HEK293 (cell line): Measurements from ENCODE around the gene HOXB8.
A peak's percentile ranks its signal among the peaks of the same experiment; 100 is the strongest.

ENCODE experiments used
- BCL11B ChIP-seq: fragments of 450-650 bp; formaldehyde crosslinking; IDR thresholded peaks from 2 replicates; pipeline ENCODE4 v1.5.1; 2016; ENCODE audit warnings: low read depth, missing biosample characterization, missing genetic modification characterization
- FEZF1 ChIP-seq: fragments of 450-650 bp; formaldehyde crosslinking; IDR thresholded peaks from 2 replicates; pipeline ENCODE4 v1.5.1; 2016; ENCODE audit warnings: missing biosample characterization, missing genetic modification characterization
- HIC1 ChIP-seq: fragments of 450-650 bp; formaldehyde crosslinking; IDR thresholded peaks from 2 replicates; pipeline ENCODE4 v1.5.1; 2016; ENCODE audit warnings: missing biosample characterization, missing genetic modification characterization
- MYNN ChIP-seq: fragments of 450-650 bp; formaldehyde crosslinking; IDR thresholded peaks from 2 replicates; pipeline ENCODE4 v1.5.1; 2016; ENCODE audit warnings: missing biosample characterization, missing genetic modification characterization, borderline replicate concordance
- PBX3 ChIP-seq: sonication (generic); formaldehyde crosslinking; IDR thresholded peaks from 2 replicates; pipeline ENCODE4 v1.8.1; 2022; ENCODE audit warnings: mild to moderate bottlenecking, moderate library complexity, missing genetic modification reagents
- SP7 ChIP-seq: fragments of 450-650 bp; formaldehyde crosslinking; IDR thresholded peaks from 2 replicates; pipeline ENCODE4 v1.5.1; 2016; ENCODE audit warnings: missing biosample characterization, missing genetic modification characterization
- TSHZ1 ChIP-seq: fragments of 450-650 bp; formaldehyde crosslinking; IDR thresholded peaks from 2 replicates; pipeline ENCODE4 v1.5.1; 2016; ENCODE audit warnings: missing biosample characterization, missing genetic modification characterization, borderline replicate concordance
- ZBTB10 ChIP-seq: fragments of 450-650 bp; formaldehyde crosslinking; IDR thresholded peaks from 2 replicates; pipeline ENCODE4 v1.5.1; 2016; ENCODE audit warnings: missing biosample characterization, missing genetic modification characterization
- ZNF169 ChIP-seq: fragments of 450-650 bp; formaldehyde crosslinking; IDR thresholded peaks from 2 replicates; pipeline ENCODE4 v1.5.1; 2016; ENCODE audit warnings: missing biosample characterization, missing genetic modification characterization
- ZNF175 ChIP-seq: fragments of 450-650 bp; formaldehyde crosslinking; IDR thresholded peaks from 2 replicates; pipeline ENCODE4 v1.5.1; 2016; ENCODE audit warnings: missing biosample characterization, missing genetic modification characterization
- ZNF223 ChIP-seq: fragments of 450-650 bp; formaldehyde crosslinking; IDR thresholded peaks from 2 replicates; pipeline ENCODE4 v1.5.1; 2016; ENCODE audit warnings: missing biosample characterization, missing genetic modification characterization
- ZNF26 ChIP-seq: fragments of 450-650 bp; formaldehyde crosslinking; IDR thresholded peaks from 2 replicates; pipeline ENCODE4 v1.5.1; 2016; ENCODE audit warnings: missing biosample characterization, missing genetic modification characterization
- ZNF280C ChIP-seq: fragments of 450-650 bp; formaldehyde crosslinking; IDR thresholded peaks from 2 replicates; pipeline ENCODE4 v1.5.1; 2016; ENCODE audit warnings: missing biosample characterization, missing genetic modification characterization
- ZNF292 ChIP-seq: fragments of 450-650 bp; formaldehyde crosslinking; IDR thresholded peaks from 2 replicates; pipeline ENCODE4 v1.5.1; 2016; ENCODE audit warnings: low read depth, missing biosample characterization, missing genetic modification characterization, borderline replicate concordance
- ZNF302 ChIP-seq: fragments of 450-650 bp; formaldehyde crosslinking; IDR thresholded peaks from 2 replicates; pipeline ENCODE4 v1.5.1; 2016; ENCODE audit warnings: missing biosample characterization, missing genetic modification characterization, low read depth
- ZNF362 ChIP-seq: fragments of 450-650 bp; formaldehyde crosslinking; IDR thresholded peaks from 2 replicates; pipeline ENCODE4 v1.5.1; 2016; ENCODE audit warnings: missing biosample characterization, missing genetic modification characterization
- ZNF501 ChIP-seq: fragments of 450-650 bp; formaldehyde crosslinking; IDR thresholded peaks from 2 replicates; pipeline ENCODE4 v1.5.1; 2016; ENCODE audit warnings: missing biosample characterization, missing genetic modification characterization
- ZNF561 ChIP-seq: fragments of 450-650 bp; IDR thresholded peaks from 2 replicates; pipeline ENCODE4 v1.5.1; 2018; ENCODE audit warnings: missing biosample characterization, missing genetic modification characterization, borderline replicate concordance
- ZNF596 ChIP-seq: fragments of 450-650 bp; IDR thresholded peaks from 2 replicates; pipeline ENCODE4 v1.5.0; 2018; ENCODE audit warnings: missing biosample characterization, mild to moderate bottlenecking, missing genetic modification characterization, moderate library complexity
- ZNF600 ChIP-seq: fragments of 450-650 bp; formaldehyde crosslinking; IDR thresholded peaks from 2 replicates; pipeline ENCODE4 v1.5.1; 2016; ENCODE audit warnings: missing biosample characterization, missing genetic modification characterization
- ZNF660 ChIP-seq: fragments of 450-650 bp; IDR thresholded peaks from 2 replicates; pipeline ENCODE4 v1.5.1; 2018; ENCODE audit warnings: missing biosample characterization, mild to moderate bottlenecking, missing genetic modification characterization
- ZNF704 ChIP-seq: fragments of 450-650 bp; formaldehyde crosslinking; IDR thresholded peaks from 2 replicates; pipeline ENCODE4 v1.5.1; 2016; ENCODE audit warnings: missing biosample characterization, missing genetic modification characterization
- ZNF837 ChIP-seq: fragments of 450-650 bp; formaldehyde crosslinking; IDR thresholded peaks from 2 replicates; pipeline ENCODE4 v1.5.1; 2016; ENCODE audit warnings: missing biosample characterization, missing genetic modification characterization

The HOXB8 gene

GRCh38 chr17:48619826-48620449, 4.8 kb upstream of the HOXB8 start (continued):
- TF ChIP-seq ZBTB10 (tag by site-specific recombination) = no peak
- TF ChIP-seq ZNF837 = peak; percentile 100
- peak; percentile 97 for TF ChIP-seq ZNF600 (tag by site-specific recombination)
- TF ChIP-seq ZNF704 (tag by site-specific recombination) = no peak
- TF ChIP-seq ZNF169 (tag by site-specific recombination) = no peak
- no peak for TF ChIP-seq TSHZ1 (tag by site-specific recombination)
- TF ChIP-seq ZNF596 (tag by site-specific recombination) = 0 out of 2 replicates have a peak, but pooled peaks have one; percentile 7
- no peak for TF ChIP-seq BCL11B
- TF ChIP-seq ZNF292 (tag by site-specific recombination) = no peak
- no peak for TF ChIP-seq PBX3 (CRISPR knock-in tag)
- TF ChIP-seq HIC1 (tag by site-specific recombination) = no peak
- TF ChIP-seq ZNF223 = no peak
- TF ChIP-seq ZNF175 (tag by site-specific recombination) = no peak
- 0 out of 2 replicates have a peak, but pooled peaks have one; percentile 40 for TF ChIP-seq ZNF501 (tag by site-specific recombination)
- TF ChIP-seq FEZF1 (tag by site-specific recombination) = no peak; the same call in 1 of the 2 replicates
- TF ChIP-seq ZNF660 (tag by site-specific recombination) = no peak; the same call in 1 of the 2 replicates
- TF ChIP-seq MYNN = no peak
- TF ChIP-seq ZNF280C (tag by site-specific recombination) = no peak
- no peak for TF ChIP-seq ZNF26 (tag by site-specific recombination)
- no peak for TF ChIP-seq ZNF362 (tag by site-specific recombination)
- TF ChIP-seq SP7 (tag by site-specific recombination) = 0 out of 2 replicates have a peak, but pooled peaks have one; percentile 15
- no peak; the same call in 1 of the 2 replicates for TF ChIP-seq ZNF561 (tag by site-specific recombination)
- TF ChIP-seq ZNF302 (tag by site-specific recombination) = no peak
